ENCODE results near the gene PTPRS. TPM values are rescaled to one million over a fixed set of nuclear protein-coding genes. Genes with fewer than 3 reads are reported as not detected.

Gene PTPRS
- total and polyA plus RNA-seq, 2 of the 8 experiments (the other 6 are each of a cell fraction or from before 2014, with no cell fraction given): 96.8 to 223 TPM

GRCh38 chr19:5299137-5299536 lies 41.5 kb downstream of the PTPRS start:
- no peak overlapping the region for H2BK120ac ChIP-seq (replicated peaks; ENCODE audit: low read depth, low read length)
- H3K18ac ChIP-seq (ENCODE audit: extremely low read depth, low read length): no peak overlapping the region
- POLR2A ChIA-PET (ENCODE audit: partially characterized antibody): no interaction called here
- no peak overlapping the region for H3K4me2 ChIP-seq (ENCODE audit: insufficient read depth in 1 of 2, low read depth in 2 of 2, low read length in 2 of 2)
- H3K27me3 ChIP-seq (replicated peaks in 1 of 4; ENCODE audit: control insufficient read depth in 3 of 4, extremely low read depth in 1 of 4, insufficient read depth in 3 of 4, low read length in 3 of 4): no peaks in the 10 kb centered on the region
- H2BK5ac ChIP-seq (ENCODE audit: low read depth, low read length): no peak overlapping the region
- H3K36me3 ChIP-seq (ENCODE audit: control insufficient read depth in 2 of 4, insufficient read depth in 4 of 4, low read length in 3 of 4): no peaks in the 10 kb centered on the region
- H3K9me3 ChIP-seq (ENCODE audit: insufficient read depth in 2 of 2, low read depth in 1 of 2, low read length in 1 of 2): no peaks in the 10 kb centered on the region
- 66% methylated on average over 2 of the region's 2 CpGs; no CpG with 5 or more reads in 1 of the 2 experiments for WGBS, 2 experiments (ENCODE audit: extremely low coverage in 1 of 2, insufficient coverage in 1 of 2, insufficient read length in 1 of 2, insufficient replicate concordance in 2 of 2, low coverage in 1 of 2, low lambda C conversion rate in 2 of 2, missing lambda C conversion rate in 1 of 2)
- no peak overlapping the region for H3K27ac ChIP-seq (ENCODE audit: low read depth, low read length)
- H2BK12ac ChIP-seq (ENCODE audit: low read depth, low read length): 0 out of 2 replicates have a peak overlapping the region, but pooled peaks have one; percentile 27
- H3K4me1 ChIP-seq (replicated peaks in 1 of 4; ENCODE audit: control insufficient read depth in 3 of 4, insufficient read depth in 4 of 4, low read length in 3 of 4): peaks cover 0 to 11% (median 9%) of the 10 kb centered on the region in 4 experiments; a peak in 6 of 7 replicates
- no peak overlapping the region for H2BK20ac ChIP-seq (ENCODE audit: low read length)
- no peak overlapping the region for H4K91ac ChIP-seq (replicated peaks; ENCODE audit: insufficient read length, low read length)
- DNase-seq (ENCODE audit: low read depth in 1 of 2, low spot score in 2 of 2) (no peak), FAIRE-seq (no peak)
- no peak overlapping the region for H3K14ac ChIP-seq (ENCODE audit: insufficient read length)
- no peak overlapping the region; the same call in 1 of the 2 replicates for H4K8ac ChIP-seq (ENCODE audit: extremely low read depth, insufficient read depth, low read length)
- peaks cover 18 to 42% of the 10 kb centered on the region in 2 experiments for H4K20me1 ChIP-seq (replicated peaks in 1 of 2; ENCODE audit: control insufficient read depth in 1 of 2, insufficient read depth in 2 of 2, low read length in 2 of 2)
- CTCF ChIA-PET (ENCODE audit: partially characterized antibody): no interaction called here
- H3K23ac ChIP-seq (ENCODE audit: insufficient read length): no peak overlapping the region
- H3K4ac ChIP-seq (replicated peaks; ENCODE audit: insufficient read length, low read depth, low read length): no peak overlapping the region
- H2AFZ ChIP-seq (ENCODE audit: low read length): no peak overlapping the region
- no peak overlapping the region for H3K9ac ChIP-seq (replicated peaks in 1 of 4; ENCODE audit: extremely low read depth in 1 of 4, low read depth in 3 of 4, low read length in 3 of 4)
- no peak overlapping the region for H2BK15ac ChIP-seq (ENCODE audit: low read length)
- H4K5ac ChIP-seq (ENCODE audit: insufficient read length, low read depth, low read length): no peak overlapping the region
- 0 out of 2 replicates have a peak, but pooled peaks have one; percentile 48 for TF ChIP-seq KDM1A (IDR thresholded peaks at IDR 0.05; ENCODE audit: borderline replicate concordance, low read length)
- no peak for TF ChIP-seq ASH2L (IDR thresholded peaks at IDR 0.05; ENCODE audit: low read length)
- no peak overlapping the region for H3K56ac ChIP-seq (replicated peaks; ENCODE audit: insufficient read length, low read depth, low read length)
- no peak overlapping the region for H2AK5ac ChIP-seq (ENCODE audit: low read depth, low read length)
- H3K23me2 ChIP-seq (ENCODE audit: low read depth, low read length): peaks cover under 1% of the 10 kb centered on the region; the same call in 1 of the 2 replicates
- no peak overlapping the region for H3K4me3 ChIP-seq (ENCODE audit: extremely low read depth in 1 of 4, insufficient read depth in 2 of 4, low read depth in 3 of 4, low read length in 4 of 4)
- H3K79me1 ChIP-seq (ENCODE audit: low read depth, low read length): peaks cover 13% of the 10 kb centered on the region
- H3K79me2 ChIP-seq (ENCODE audit: control insufficient read depth in 1 of 2, insufficient read depth in 2 of 2, low read length in 2 of 2): peaks cover 0 to 56% of the 10 kb centered on the region in 2 experiments; a peak in 1 of 4 replicates

Data from H1 (cell line).